DOHH2 (cell line): ENCODE results near the gene CDH4.

ENCODE experiments used
- CTCF ChIP-seq: fragments of 200-600 bp; sonication (generic); IDR thresholded peaks from one replicate; pipeline ENCODE4 v1.5.1; 2014; ENCODE audit warnings: antibody characterized with exemption, mild to moderate bottlenecking, low read depth, low read length; ENCODE audit not compliant: poor library complexity, severe bottlenecking
- EZH2phosphoT487 ChIP-seq: fragments of 200-600 bp; sonication (generic); IDR thresholded peaks from 2 replicates; pipeline ENCODE4 v1.6.1; 2017; ENCODE audit warnings: borderline replicate concordance, mild to moderate bottlenecking, antibody characterized with exemption, low read length, moderate library complexity, mixed read lengths

- TF ChIP-seq CTCF (no peak), EZH2phosphoT487 (no peak)
Observed at GRCh38 chr20:61424628-61425420, 172.8 kb downstream of the CDH4 start.
